ENCODE data around the gene L2HGDH. TPM values are rescaled to one million over a fixed set of nuclear protein-coding genes. Genes with fewer than 3 reads are reported as not detected.

L2HGDH gene
- total and polyA plus RNA-seq, 9 of the 15 experiments (the other 6 are each of a cell fraction or from before 2014, with no cell fraction given) = 1.7 to 16.1 (median 10.5) TPM

DNA sequence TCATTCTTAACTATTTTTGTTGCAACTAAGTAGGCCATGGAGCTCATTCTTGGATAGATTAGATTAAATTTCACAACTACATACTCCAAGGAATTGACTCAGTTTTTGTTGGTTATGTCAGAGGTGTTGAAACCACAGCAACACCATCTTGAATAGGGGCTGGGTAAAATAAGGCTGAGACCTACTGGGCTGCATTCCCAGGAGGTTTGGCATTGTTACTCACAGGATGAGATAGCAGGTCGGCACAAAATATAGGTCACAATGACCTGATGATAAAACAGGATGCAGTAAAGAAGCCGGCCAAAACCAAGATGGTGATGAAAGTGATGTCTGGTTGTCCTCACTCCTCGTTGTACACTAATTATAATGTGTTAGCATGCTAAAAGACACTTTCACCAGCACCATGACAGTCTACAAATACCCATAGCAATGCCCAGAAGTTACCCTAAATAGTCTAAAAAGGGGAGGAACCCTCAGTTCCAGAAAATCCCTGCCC is 21.0 kb upstream of the L2HGDH start (continued):
- TF ChIP-seq PREB (CRISPR knock-in tag; IDR thresholded peaks at IDR 0.05) (no peak), ZNF12 (CRISPR knock-in tag; IDR thresholded peaks at IDR 0.05) (no peak), YY1 (IDR thresholded peaks at IDR 0.05; ENCODE audit: borderline replicate concordance in 1 of 3, control insufficient read depth in 1 of 3, extremely low read depth in 1 of 3, insufficient read depth in 3 of 3, insufficient read length in 1 of 3, insufficient replicate concordance in 2 of 3, low read depth in 1 of 3, low read length in 2 of 3) (no peak), ATF2 (CRISPR knock-in tag; IDR thresholded peaks at IDR 0.05) (no peak), TAL1 (IDR thresholded peaks at IDR 0.05) (no peak), PTTG1 (tag; IDR thresholded peaks at IDR 0.05; ENCODE audit: low read depth) (no peak), TAF15 (IDR thresholded peaks at IDR 0.05; ENCODE audit: low read depth, low read length) (no peak), EHMT2 (IDR thresholded peaks at IDR 0.05) (no peak), ZNF282 (CRISPR knock-in tag; IDR thresholded peaks at IDR 0.05) (no peak)
